Right cardiac atrium (tissue), 5 donors: ENCODE results near the gene CDH6. TPM values are rescaled to one million over a fixed set of nuclear protein-coding genes. Genes with fewer than 3 reads are reported as not detected.

Experiments used
- ATAC-seq, 2 donors: fragments of 200-7000 bp; cut with Tn5 transposase; one replicate each; pipeline versions ENCODE4 v1.8.0 to v1.9.1; 2020; ENCODE audit warnings: moderate library complexity in 2 of 2, mild to moderate bottlenecking in 1 of 2
- DNase-seq, 3 donors: peaks; one replicate each; pipeline ENCODE4 v3.0.0-alpha.2; 2020
- H3K27ac ChIP-seq: one replicate; pipeline ENCODE4 v1.5.1; 2013; ENCODE audit warnings: mild to moderate bottlenecking, low read length, control low read depth, moderate library complexity
- H3K27me3 ChIP-seq: one replicate; pipeline ENCODE4 v1.6.1; 2013; ENCODE audit not compliant: control insufficient read depth, insufficient read depth
- H3K4me1 ChIP-seq: one replicate; pipeline ENCODE4 v1.6.1; 2013; ENCODE audit warnings: low read length; ENCODE audit not compliant: control insufficient read depth, insufficient read depth
- H3K4me3 ChIP-seq: one replicate; pipeline ENCODE4 v1.5.1; 2013; ENCODE audit warnings: low read length, control low read depth
- H3K9me3 ChIP-seq: one replicate; pipeline ENCODE4 v1.6.1; 2013; ENCODE audit warnings: low read length; ENCODE audit not compliant: control insufficient read depth
- WGBS: extraction: QIAGEN DNeasy Blood & Tissue Kit; methylation state at CpG from one replicate; pipeline ENCODE4 v1.1.7; 2013; 5-methylcytosine and 5-hydroxymethylcytosine counted together
- intact Hi-C, 4 donors: fragments of 100-400 bp; cut with DNase I; formaldehyde crosslinking; loops; one replicate each; pipeline versions ENCODE4 v1.11.0 to v1.14.0; 2022 to 2023
- polyA plus RNA-seq: library from polyadenylated mRNA; stranded (reverse); fragments of 200-250 nt; gene quantifications from one replicate; pipeline ENCODE4 v1.2.3, GENCODE V29; 2013
- total RNA-seq, 4 donors: library from RNA; stranded (reverse); fragmentation: NEBNext Ultra II Directional; extraction: Animal tissue kit (Norgen Biotek cat#: 25700); gene quantifications; one replicate each; pipeline ENCODE4 v1.2.1, GENCODE V29; 2021
- donor health status: healthy with polysubstance abuse.
- donor health status: DM: no; HTN: yes; CAD: no.
- donor health status: DM: no; HTN: no; CAD: no.
- donor health status: DM: no; HTN: yes; CAD: no; lungs with severe emphysema.
- donor health status: DM: yes; HTN: yes; CAD: no.

CDH6 gene
- total and polyA plus RNA-seq, 5 donors, result 0.65 to 1.7 (median 1.0) TPM

- intact Hi-C loops, result no loop called here
- H3K27me3 ChIP-seq, result no peaks in the 10 kb centered on the region
- DNase-seq (no peak), ATAC-seq (no peak)
- H3K4me3 ChIP-seq, result no peak overlapping the region
- peaks cover 3% of the 10 kb centered on the region for H3K9me3 ChIP-seq
- H3K4me1 ChIP-seq, result no peaks in the 10 kb centered on the region
- no peak overlapping the region for H3K27ac ChIP-seq
These were observed 53.9 kb downstream of the CDH6 start for GRCh38 chr5:31247381-31247780.

- Histone ChIP-seq H3K27me3 (no peaks in the 10 kb centered on the region), H3K4me1 (no peaks in the 10 kb centered on the region), H3K4me3 (no peak overlapping the region), H3K9me3 (peaks cover 3% of the 10 kb centered on the region), H3K27ac (no peak overlapping the region)
- DNase-seq (no peak), ATAC-seq (no peak)
- WGBS, result 74% methylated on average over 3 of the region's 3 CpGs
- intact Hi-C loops, result no loop called here
These were observed 56.7 kb downstream of the CDH6 start for GRCh38 chr5:31250201-31250600.

- intact Hi-C loops, result no loop called here
- no peak overlapping the region for H3K4me3 ChIP-seq
- no peak overlapping the region for H3K27ac ChIP-seq
- peaks cover 3% of the 10 kb centered on the region for H3K9me3 ChIP-seq
- no peak for DNase-seq
- H3K4me1 ChIP-seq, result no peaks in the 10 kb centered on the region
- 88% methylated on average over 4 of the region's 4 CpGs for WGBS
- no peaks in the 10 kb centered on the region for H3K27me3 ChIP-seq
- ATAC-seq, result no peak
These were observed 57.5 kb downstream of the CDH6 start for GRCh38 chr5:31251032-31251431.

GRCh38 chr5:31255041-31255440 is 61.6 kb downstream of the CDH6 start:
- ATAC-seq, result no peak
- Histone ChIP-seq H3K4me3 (no peak overlapping the region), H3K9me3 (peaks cover 3% of the 10 kb centered on the region), H3K27ac (no peak overlapping the region), H3K4me1 (no peaks in the 10 kb centered on the region), H3K27me3 (no peaks in the 10 kb centered on the region)
- 87% methylated on average over 10 of the region's 10 CpGs for WGBS
- intact Hi-C loops, result no loop called here
- DNase-seq, result no peak

- WGBS, result 31% methylated on average over 2 of the region's 2 CpGs
- Histone ChIP-seq H3K9me3 (no peaks in the 10 kb centered on the region), H3K4me1 (peaks cover 1% of the 10 kb centered on the region), H3K27ac (no peak overlapping the region), H3K4me3 (no peak overlapping the region), H3K27me3 (no peaks in the 10 kb centered on the region)
- ATAC-seq, result no peak
- intact Hi-C loops, result no loop called here
- no peak for DNase-seq
These were observed 74.8 kb downstream of the CDH6 start for GRCh38 chr5:31268256-31268655.

- intact Hi-C loops, result no loop called here
These were observed 75.2 kb downstream of the CDH6 start for GRCh38 chr5:31268686-31269085.

GRCh38 chr5:31269259-31269658 is 75.8 kb downstream of the CDH6 start:
- H3K27me3 ChIP-seq, result no peaks in the 10 kb centered on the region

More at GRCh38 chr5:31268686-31269085, 75.2 kb downstream of the CDH6 start:
- WGBS, result 33% methylated on average over 4 of the region's 4 CpGs
- no peaks in the 10 kb centered on the region for H3K27me3 ChIP-seq
- H3K4me3 ChIP-seq, result no peak overlapping the region
- no peak for ATAC-seq
- DNase-seq, result no peak
- H3K9me3 ChIP-seq, result no peaks in the 10 kb centered on the region
- H3K27ac ChIP-seq, result no peak overlapping the region
- H3K4me1 ChIP-seq, result peaks cover 1% of the 10 kb centered on the region

GRCh38 chr5:31270396-31270795 is 76.9 kb downstream of the CDH6 start:
- H3K27ac ChIP-seq, result no peak overlapping the region
- H3K27me3 ChIP-seq, result no peaks in the 10 kb centered on the region
- intact Hi-C loops, result no loop called here
- H3K4me3 ChIP-seq, result no peak overlapping the region
- ATAC-seq (no peak), DNase-seq (no peak)
- whole genome bisulfite sequencing, result 78% methylated on average over 5 of the region's 5 CpGs
- H3K9me3 ChIP-seq, result no peaks in the 10 kb centered on the region
- peaks cover 1% of the 10 kb centered on the region for H3K4me1 ChIP-seq

More at GRCh38 chr5:31269259-31269658, 75.8 kb downstream of the CDH6 start:
- intact Hi-C loops, result no loop called here
- ATAC-seq (no peak), DNase-seq (no peak)
- H3K9me3 ChIP-seq, result no peaks in the 10 kb centered on the region
- H3K4me1 ChIP-seq, result peaks cover 1% of the 10 kb centered on the region
- WGBS, result 58% methylated on average over 4 of the region's 4 CpGs
- H3K27ac ChIP-seq, result no peak overlapping the region
- H3K4me3 ChIP-seq, result no peak overlapping the region

- intact Hi-C loops, result no loop called here
- 81% methylated on average over 6 of the region's 6 CpGs for WGBS
- no peak for ATAC-seq
These were observed 78.1 kb downstream of the CDH6 start for GRCh38 chr5:31271567-31271966.

GRCh38 chr5:31273161-31273560 is 79.7 kb downstream of the CDH6 start:
- WGBS, result 67% methylated on average over 10 of the region's 10 CpGs
- Histone ChIP-seq H3K27ac (no peak overlapping the region), H3K9me3 (peaks cover 2% of the 10 kb centered on the region), H3K27me3 (no peaks in the 10 kb centered on the region), H3K4me1 (no peaks in the 10 kb centered on the region), H3K4me3 (peak overlapping the region; percentile 1)
- DNase-seq (no peak), ATAC-seq (no peak)
- intact Hi-C loops, result no loop called here

More at GRCh38 chr5:31271567-31271966, 78.1 kb downstream of the CDH6 start:
- Histone ChIP-seq H3K9me3 (no peaks in the 10 kb centered on the region), H3K4me1 (peaks cover 1% of the 10 kb centered on the region), H3K4me3 (no peak overlapping the region), H3K27ac (no peak overlapping the region), H3K27me3 (no peaks in the 10 kb centered on the region)
- no peak for DNase-seq

GRCh38 chr5:31273631-31274378 is 80.3 kb downstream of the CDH6 start:
- 58% methylated on average over 8 of the region's 8 CpGs for WGBS
- H3K27me3 ChIP-seq, result no peaks in the 10 kb centered on the region
- no peak for DNase-seq
- H3K9me3 ChIP-seq, result peaks cover 2% of the 10 kb centered on the region
- no peak for ATAC-seq
- no peak overlapping the region for H3K27ac ChIP-seq
- H3K4me3 ChIP-seq, result peak overlapping the region; percentile 65
- intact Hi-C loops, result no loop called here
- H3K4me1 ChIP-seq, result no peaks in the 10 kb centered on the region

GRCh38 chr5:31280210-31280609 is 86.7 kb downstream of the CDH6 start:
- no peaks in the 10 kb centered on the region for H3K4me1 ChIP-seq
- no peak overlapping the region for H3K27ac ChIP-seq
- H3K27me3 ChIP-seq, result no peaks in the 10 kb centered on the region
- no peak overlapping the region for H3K4me3 ChIP-seq
- WGBS, result 54% methylated on average over 4 of the region's 4 CpGs
- intact Hi-C loops, result no loop called here
- DNase-seq, result no peak
- ATAC-seq, result no peak
- peaks cover 2% of the 10 kb centered on the region for H3K9me3 ChIP-seq
